ENCODE measurements around the gene C5. TPM values are rescaled to one million over a fixed set of nuclear protein-coding genes. Genes with fewer than 3 reads are reported as not detected.

C5 gene
- total RNA-seq, 2 experiments from 2014 or later = 0.89 to 1.3 TPM

DNA sequence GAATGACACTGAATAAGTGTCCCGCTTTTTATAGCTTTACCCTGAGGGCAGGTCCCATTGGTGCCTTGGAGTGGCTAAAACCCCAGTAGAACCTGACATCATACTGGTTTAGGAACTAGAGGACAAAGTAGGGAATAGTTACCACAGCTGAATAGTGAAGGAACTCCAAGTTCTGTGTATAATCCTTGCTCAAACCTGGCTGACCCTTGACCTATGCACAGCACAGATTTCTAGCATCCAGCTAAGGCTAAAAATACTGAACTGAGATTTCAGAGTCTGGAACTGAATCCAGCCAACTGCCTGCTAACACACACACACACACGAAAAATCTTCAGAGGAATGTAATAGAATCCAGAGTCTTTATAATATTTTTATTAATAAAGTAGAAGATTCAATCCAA is 50.8 kb downstream of the C5 start:
- Histone ChIP-seq H3K4me3 (ENCODE audit: low read length) (no peak overlapping the region), H3K27me3 (ENCODE audit: control insufficient read depth in 1 of 2, insufficient read depth in 2 of 2, low read length in 2 of 2) (no peaks in the 10 kb centered on the region), H3K9me3 (ENCODE audit: control insufficient read depth in 1 of 2, insufficient read depth in 1 of 2, low read length in 2 of 2) (no peaks in the 10 kb centered on the region), H3K36me3 (ENCODE audit: insufficient read depth, low read length) (no peaks in the 10 kb centered on the region), H3K4me1 (ENCODE audit: insufficient read depth, low read length) (no peaks in the 10 kb centered on the region), H3K27ac (ENCODE audit: low read depth in 1 of 2, low read length in 2 of 2) (no peak overlapping the region)
- H3K36me3 Mint-ChIP-seq (ENCODE audit: low read depth) = no peaks in the 10 kb centered on the region
- CTCF ChIA-PET = no interaction called here
- no peak overlapping the region for H3K4me3 Mint-ChIP-seq
- ATAC-seq (ENCODE audit: poor library complexity) = no peak
- DNase-seq = no peak
- H3K4me1 Mint-ChIP-seq (ENCODE audit: low read depth) = no peaks in the 10 kb centered on the region
- no peaks in the 10 kb centered on the region for H3K9me3 Mint-ChIP-seq
- no peak overlapping the region for H3K27ac Mint-ChIP-seq
- POLR2A ChIA-PET = no interaction called here
- intact Hi-C loops (cut with DNase I, micrococcal nuclease) = no loop called here
- TF ChIP-seq, protein P1, sequence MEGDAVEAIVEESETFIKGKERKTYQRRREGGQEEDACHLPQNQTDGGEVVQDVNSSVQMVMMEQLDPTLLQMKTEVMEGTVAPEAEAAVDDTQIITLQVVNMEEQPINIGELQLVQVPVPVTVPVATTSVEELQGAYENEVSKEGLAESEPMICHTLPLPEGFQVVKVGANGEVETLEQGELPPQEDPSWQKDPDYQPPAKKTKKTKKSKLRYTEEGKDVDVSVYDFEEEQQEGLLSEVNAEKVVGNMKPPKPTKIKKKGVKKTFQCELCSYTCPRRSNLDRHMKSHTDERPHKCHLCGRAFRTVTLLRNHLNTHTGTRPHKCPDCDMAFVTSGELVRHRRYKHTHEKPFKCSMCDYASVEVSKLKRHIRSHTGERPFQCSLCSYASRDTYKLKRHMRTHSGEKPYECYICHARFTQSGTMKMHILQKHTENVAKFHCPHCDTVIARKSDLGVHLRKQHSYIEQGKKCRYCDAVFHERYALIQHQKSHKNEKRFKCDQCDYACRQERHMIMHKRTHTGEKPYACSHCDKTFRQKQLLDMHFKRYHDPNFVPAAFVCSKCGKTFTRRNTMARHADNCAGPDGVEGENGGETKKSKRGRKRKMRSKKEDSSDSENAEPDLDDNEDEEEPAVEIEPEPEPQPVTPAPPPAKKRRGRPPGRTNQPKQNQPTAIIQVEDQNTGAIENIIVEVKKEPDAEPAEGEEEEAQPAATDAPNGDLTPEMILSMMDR (IDR thresholded peaks at IDR 0.05) = no peak
- no peaks in the 10 kb centered on the region for H3K27me3 Mint-ChIP-seq

DNA sequence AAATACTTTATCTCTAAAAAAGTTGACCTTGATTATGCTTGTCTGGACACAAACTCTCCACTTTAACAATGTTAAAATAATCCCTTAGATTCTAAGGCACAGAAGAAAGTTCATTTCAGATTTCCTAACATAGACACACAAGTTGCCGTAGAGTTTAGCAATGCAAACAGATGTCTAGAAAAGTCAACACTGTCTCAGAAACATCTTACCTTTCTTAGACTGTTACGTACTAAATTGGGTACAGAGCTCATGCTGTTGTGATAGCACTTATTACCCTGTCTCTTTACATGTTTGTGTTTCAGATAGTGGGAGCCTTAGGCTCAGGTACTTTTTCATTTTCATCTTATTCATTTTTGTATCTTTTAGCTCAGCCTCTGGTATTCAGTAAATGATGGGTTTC is 52.0 kb downstream of the C5 start:
- H3K4me1 ChIP-seq (ENCODE audit: insufficient read depth, low read length) = no peaks in the 10 kb centered on the region
- no peak overlapping the region for H3K27ac Mint-ChIP-seq
- TF ChIP-seq, protein P1 (IDR thresholded peaks at IDR 0.05) = no peak
- H3K36me3 Mint-ChIP-seq (ENCODE audit: low read depth) = no peaks in the 10 kb centered on the region
- no peaks in the 10 kb centered on the region for H3K27me3 ChIP-seq (ENCODE audit: control insufficient read depth in 1 of 2, insufficient read depth in 2 of 2, low read length in 2 of 2)
- H3K4me1 Mint-ChIP-seq (ENCODE audit: low read depth) = no peaks in the 10 kb centered on the region
- no peaks in the 10 kb centered on the region for H3K9me3 Mint-ChIP-seq
- CTCF ChIA-PET = interaction anchor here (0.7 kb wide), 1 partner anchor 17 kb away, joined by 5 read pairs; no protein-coding TSS in a partner anchor
- POLR2A ChIA-PET = no interaction called here
- H3K36me3 ChIP-seq (ENCODE audit: insufficient read depth, low read length) = no peaks in the 10 kb centered on the region
- intact Hi-C loops (cut with DNase I, micrococcal nuclease) = no loop called here
- H3K9me3 ChIP-seq (ENCODE audit: control insufficient read depth in 1 of 2, insufficient read depth in 1 of 2, low read length in 2 of 2) = no peaks in the 10 kb centered on the region
- DNase-seq = no peak
- ATAC-seq (ENCODE audit: poor library complexity) = no peak
- H3K27me3 Mint-ChIP-seq = no peaks in the 10 kb centered on the region
- no peak overlapping the region for H3K4me3 ChIP-seq (ENCODE audit: low read length)
- no peak overlapping the region for H3K27ac ChIP-seq (ENCODE audit: low read depth in 1 of 2, low read length in 2 of 2)
- H3K4me3 Mint-ChIP-seq = no peak overlapping the region

DNA sequence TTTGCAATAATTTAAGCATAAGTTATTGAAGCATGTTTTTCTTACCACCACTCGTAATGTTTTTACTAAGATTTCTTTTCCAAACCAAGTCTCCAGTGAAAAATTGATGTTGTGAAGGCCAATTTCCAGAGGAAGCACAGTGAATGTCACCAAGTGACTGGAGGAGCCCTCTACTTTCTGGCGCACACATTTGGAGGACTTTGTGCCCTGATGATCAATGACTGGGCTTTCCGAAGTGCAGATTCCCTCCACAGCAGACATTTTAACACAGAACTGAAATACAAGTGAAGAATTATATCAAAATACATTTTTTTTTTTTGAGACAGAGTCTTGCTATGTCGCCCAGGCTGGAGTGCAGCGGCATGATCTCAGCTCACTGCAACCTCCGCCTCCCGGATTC is 52.6 kb downstream of the C5 start:
- H3K4me1 Mint-ChIP-seq (ENCODE audit: low read depth) = no peaks in the 10 kb centered on the region
- intact Hi-C loops (cut with DNase I, micrococcal nuclease) = no loop called here
- POLR2A ChIA-PET = no interaction called here
- Histone ChIP-seq H3K27ac (ENCODE audit: low read depth in 1 of 2, low read length in 2 of 2) (no peak overlapping the region), H3K36me3 (ENCODE audit: insufficient read depth, low read length) (no peaks in the 10 kb centered on the region), H3K9me3 (ENCODE audit: control insufficient read depth in 1 of 2, insufficient read depth in 1 of 2, low read length in 2 of 2) (no peaks in the 10 kb centered on the region), H3K4me3 (ENCODE audit: low read length) (no peak overlapping the region), H3K4me1 (ENCODE audit: insufficient read depth, low read length) (no peaks in the 10 kb centered on the region), H3K27me3 (ENCODE audit: control insufficient read depth in 1 of 2, insufficient read depth in 2 of 2, low read length in 2 of 2) (no peaks in the 10 kb centered on the region)
- H3K27ac Mint-ChIP-seq = no peak overlapping the region
- no peaks in the 10 kb centered on the region for H3K9me3 Mint-ChIP-seq
- TF ChIP-seq, protein P1 (IDR thresholded peaks at IDR 0.05) = no peak
- DNase-seq (no peak), ATAC-seq (ENCODE audit: poor library complexity) (no peak)
- CTCF ChIA-PET = no interaction called here
- H3K27me3 Mint-ChIP-seq = no peaks in the 10 kb centered on the region
- no peaks in the 10 kb centered on the region for H3K36me3 Mint-ChIP-seq (ENCODE audit: low read depth)
- no peak overlapping the region for H3K4me3 Mint-ChIP-seq
